GM10248 (cell line): ENCODE measurements around the gene C17orf67.

ENCODE experiments used
- CTCF ChIA-PET: fragments of 300-600 bp; sonication (Branson Sonifier 250); formaldehyde crosslinking; extraction: SDS; loops from one replicate; lab custom pipeline; 2021; ENCODE audit warnings: antibody characterized with exemption; lab: Yijun Ruan, JAX
- POLR2A ChIA-PET: fragments of 350-650 bp; sonication (Branson Sonifier 250); formaldehyde crosslinking; extraction: SDS; loops from one replicate; lab custom pipeline; 2020; ENCODE audit warnings: antibody characterized with exemption; lab: Yijun Ruan, JAX
- DNase-seq: peaks from one replicate; pipeline ENCODE4 v3.0.0; 2012; ENCODE audit errors: extremely low spot score
- TF ChIP-seq, protein P1 (sequence below): IDR thresholded peaks from 2 replicates; pipeline ENCODE4 v1.5.1; 2012; ENCODE audit warnings: mild to moderate bottlenecking, low read depth; ENCODE audit errors: extremely low read depth, missing control alignments, control extremely low read depth

Gene C17orf67

GRCh38 chr17:56821847-56822534 is 11.7 kb downstream of the C17orf67 start:
- ChIA-PET CTCF (interaction anchor here (0.8 to 11.9 kb wide), 7 partner anchors 11 to 188 kb away, joined by 3 to 144 read pairs (median 3); partner anchors contain the start of genes C17orf67 and DGKE), POLR2A (no interaction called here)
- DNase-seq = no peak
- TF ChIP-seq, protein P1, sequence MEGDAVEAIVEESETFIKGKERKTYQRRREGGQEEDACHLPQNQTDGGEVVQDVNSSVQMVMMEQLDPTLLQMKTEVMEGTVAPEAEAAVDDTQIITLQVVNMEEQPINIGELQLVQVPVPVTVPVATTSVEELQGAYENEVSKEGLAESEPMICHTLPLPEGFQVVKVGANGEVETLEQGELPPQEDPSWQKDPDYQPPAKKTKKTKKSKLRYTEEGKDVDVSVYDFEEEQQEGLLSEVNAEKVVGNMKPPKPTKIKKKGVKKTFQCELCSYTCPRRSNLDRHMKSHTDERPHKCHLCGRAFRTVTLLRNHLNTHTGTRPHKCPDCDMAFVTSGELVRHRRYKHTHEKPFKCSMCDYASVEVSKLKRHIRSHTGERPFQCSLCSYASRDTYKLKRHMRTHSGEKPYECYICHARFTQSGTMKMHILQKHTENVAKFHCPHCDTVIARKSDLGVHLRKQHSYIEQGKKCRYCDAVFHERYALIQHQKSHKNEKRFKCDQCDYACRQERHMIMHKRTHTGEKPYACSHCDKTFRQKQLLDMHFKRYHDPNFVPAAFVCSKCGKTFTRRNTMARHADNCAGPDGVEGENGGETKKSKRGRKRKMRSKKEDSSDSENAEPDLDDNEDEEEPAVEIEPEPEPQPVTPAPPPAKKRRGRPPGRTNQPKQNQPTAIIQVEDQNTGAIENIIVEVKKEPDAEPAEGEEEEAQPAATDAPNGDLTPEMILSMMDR = no peak

DNA sequence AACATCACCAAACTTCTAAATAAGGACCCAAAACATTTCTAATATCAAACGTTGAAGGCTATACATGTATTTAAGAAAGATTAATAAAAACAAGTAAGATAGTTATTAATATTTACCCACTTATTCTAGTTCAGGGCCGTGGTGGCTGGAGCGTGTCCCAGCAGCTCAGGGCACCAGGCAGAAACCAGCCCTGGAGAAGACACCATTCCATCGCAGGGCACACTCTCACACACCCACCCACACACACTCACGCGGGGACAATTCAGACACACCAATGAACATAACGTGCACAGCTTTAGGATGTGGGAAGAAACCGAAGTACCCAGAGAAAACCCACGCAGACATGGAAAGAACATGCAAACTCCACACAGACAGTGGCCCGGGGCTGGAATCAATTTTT is 13.5 kb downstream of the C17orf67 start:
- ChIA-PET CTCF (interaction anchor here (0.7 to 11.9 kb wide), 39 partner anchors 8 to 293 kb away, joined by 3 to 144 read pairs (median 5); partner anchors contain the start of genes C17orf67, DGKE and SCPEP1), POLR2A (interaction anchor here (1.0 kb wide), 1 partner anchor 13 kb away, joined by 3 read pairs; the partner anchor contains the start of gene C17orf67)

GRCh38 chr17:56819431-56820145 is 14.1 kb downstream of the C17orf67 start:
- POLR2A ChIA-PET = interaction anchor here (1.0 kb wide), 1 partner anchor 14 kb away, joined by 3 read pairs; the partner anchor contains the start of gene C17orf67
- peak; percentile 83 for DNase-seq
- CTCF ChIA-PET = interaction anchor here (0.7 to 11.9 kb wide), 42 partner anchors 9 to 293 kb away, joined by 3 to 144 read pairs (median 5); partner anchors contain the start of genes C17orf67, DGKE and SCPEP1
- TF ChIP-seq, protein P1 = peak; percentile 75

More for the DNA sequence above, 13.5 kb downstream of the C17orf67 start:
- TF ChIP-seq, protein P1 = no peak
- no peak for DNase-seq

- POLR2A ChIA-PET = interaction anchor here (1.0 kb wide), 1 partner anchor 15 kb away, joined by 3 read pairs; the partner anchor contains the start of gene C17orf67
- TF ChIP-seq, protein P1 = no peak
Measured at GRCh38 chr17:56819030-56819429, 14.7 kb downstream of the C17orf67 start.

GRCh38 chr17:56817066-56817465 is 16.7 kb downstream of the C17orf67 start:
- CTCF ChIA-PET = interaction anchor here (1.1 to 11.9 kb wide), 7 partner anchors 8 to 126 kb away, joined by 3 to 144 read pairs (median 6); no protein-coding TSS in a partner anchor
- POLR2A ChIA-PET = no interaction called here
- DNase-seq = no peak
- TF ChIP-seq, protein P1 = no peak

More at GRCh38 chr17:56819030-56819429, 14.7 kb downstream of the C17orf67 start:
- CTCF ChIA-PET = interaction anchor here (0.9 to 11.9 kb wide), 32 partner anchors 10 to 270 kb away, joined by 3 to 144 read pairs (median 6); partner anchors contain the start of genes C17orf67, DGKE and SCPEP1
- no peak for DNase-seq

GRCh38 chr17:56815711-56816110 is 18.0 kb downstream of the C17orf67 start:
- no peak for DNase-seq
- CTCF ChIA-PET = interaction anchor here (0.7 to 11.9 kb wide), 4 partner anchors 10 to 145 kb away, joined by 3 to 144 read pairs (median 10); partner anchors contain the start of gene COIL
- TF ChIP-seq, protein P1 = no peak
- POLR2A ChIA-PET = no interaction called here
